GM21447 (cell line): ENCODE data around the gene BICD1.
"Not testable (repeated sequence)": the region's sequence is repeated elsewhere in the genome, so short reads cannot be mapped to it uniquely, and the experiment has no call there.

ENCODE experiments used
- ATAC-seq: cut with Tn5 transposase; IDR thresholded peaks from one replicate; pipeline ENCODE4 v1.9.1; 2021; ENCODE audit not compliant: unreplicated experiment

Gene BICD1

DNA sequence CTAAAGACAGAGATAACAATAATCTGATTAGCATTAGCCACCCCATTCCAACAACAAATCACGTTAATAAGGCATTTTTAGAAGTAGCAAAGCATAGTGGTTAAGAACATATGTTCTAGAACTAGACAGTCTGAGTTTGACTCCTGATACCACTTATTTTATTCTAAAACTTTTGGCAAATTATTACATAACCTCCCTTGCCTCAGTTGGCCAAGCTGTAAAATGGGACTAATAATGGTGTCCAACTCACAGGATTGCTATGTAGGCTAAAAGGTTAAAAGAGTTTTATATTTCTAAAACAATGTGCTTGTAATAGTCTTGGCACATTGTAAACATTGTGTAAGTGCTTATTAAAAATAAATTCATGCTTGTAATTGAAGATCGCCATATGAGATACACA is 168.0 kb downstream of the BICD1 start:
- no peak for ATAC-seq

DNA sequence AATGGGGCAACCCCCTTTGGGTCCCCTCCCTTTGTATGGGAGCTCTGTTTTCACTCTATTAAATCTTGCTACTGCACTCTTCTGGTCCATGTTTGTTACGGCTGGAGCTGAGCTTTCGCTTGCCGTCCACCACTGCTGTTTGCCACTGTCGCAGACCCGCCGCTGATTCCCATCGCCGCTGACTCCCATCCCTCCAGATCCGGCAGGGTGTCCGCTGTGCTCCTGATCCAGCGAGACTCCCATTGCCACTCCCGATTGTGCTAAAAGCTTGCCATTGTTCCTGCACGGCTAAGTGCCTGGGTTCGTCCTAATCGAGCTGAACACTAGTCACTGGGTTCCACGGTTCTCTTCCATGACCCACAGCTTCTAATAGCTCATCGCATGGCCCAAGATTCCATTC is 168.9 kb downstream of the BICD1 start:
- ATAC-seq = not testable (repeated sequence)

DNA sequence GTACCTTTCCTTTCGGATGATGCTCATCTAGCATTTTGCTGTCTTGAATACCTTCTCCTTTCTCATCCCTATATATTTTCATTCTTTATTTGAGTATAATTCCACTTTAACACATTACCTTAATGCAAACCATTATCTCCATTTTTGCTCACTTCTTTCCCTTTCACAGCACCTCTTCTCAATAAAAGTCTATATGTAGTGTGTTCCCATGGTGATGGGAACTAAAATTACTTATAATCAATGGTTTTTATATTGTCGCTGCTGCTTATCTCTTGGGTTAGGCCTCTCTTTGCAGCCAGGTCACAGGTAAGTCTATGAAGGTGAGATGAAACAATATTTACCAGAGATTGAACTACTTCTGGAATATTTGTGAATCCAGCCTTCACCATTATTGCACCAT is 171.1 kb downstream of the BICD1 start:
- no peak for ATAC-seq

DNA sequence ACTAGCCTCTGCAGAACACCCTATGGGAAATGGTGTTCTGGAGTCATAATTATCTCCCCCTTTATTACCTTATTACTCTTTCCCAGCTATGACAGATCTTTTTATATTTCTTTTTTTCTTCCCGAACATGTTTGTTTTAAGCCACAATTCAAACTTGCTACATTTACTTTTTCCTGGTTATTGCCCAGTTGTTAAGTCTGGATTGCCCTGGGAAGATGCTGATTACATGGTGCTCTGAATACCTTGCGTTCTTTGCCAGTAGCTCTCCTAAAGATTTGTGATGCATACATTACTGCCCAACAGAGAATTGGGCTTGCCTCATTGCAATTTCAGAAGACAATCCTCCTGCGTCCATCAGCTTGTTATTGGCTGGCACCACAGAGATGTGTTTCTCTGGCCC is 174.5 kb downstream of the BICD1 start:
- ATAC-seq = no peak

DNA sequence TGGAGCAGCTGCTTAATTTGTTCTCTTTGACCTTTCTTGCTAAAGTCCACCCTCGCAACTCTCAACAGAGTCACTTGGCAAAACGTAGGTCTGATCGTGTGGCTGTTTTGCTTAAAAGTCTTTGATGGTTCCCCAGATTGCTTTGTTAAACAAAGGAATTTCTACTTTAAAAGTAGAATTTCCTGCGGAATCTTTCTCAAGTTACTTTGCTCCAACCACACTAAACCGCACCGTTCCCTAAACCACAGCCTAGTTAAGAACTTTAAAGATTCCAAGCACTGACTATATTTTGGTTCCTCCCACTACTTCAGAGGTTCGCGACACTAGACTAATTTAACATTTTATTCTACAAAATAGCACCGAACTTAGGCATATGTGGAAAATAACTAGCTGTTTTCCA is 177.9 kb downstream of the BICD1 start:
- ATAC-seq = no peak

DNA sequence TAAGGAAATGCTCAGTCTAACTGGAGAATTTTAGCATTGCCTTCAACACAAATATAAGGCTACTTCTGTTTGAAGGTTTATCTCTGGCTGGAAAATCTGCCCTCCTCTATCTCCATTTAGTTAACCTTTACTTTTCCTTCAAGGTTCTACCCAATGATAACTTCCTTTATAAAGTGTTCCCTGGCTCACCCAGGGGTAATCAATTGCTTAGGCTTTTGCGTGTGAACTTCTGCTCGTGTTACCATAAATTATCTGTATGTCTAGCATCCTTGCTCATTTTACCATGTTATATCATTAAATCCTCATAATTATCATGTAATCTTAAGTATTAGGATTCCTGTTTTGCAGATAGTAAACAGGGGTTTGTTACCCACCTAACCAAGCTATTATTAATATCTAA is 178.4 kb downstream of the BICD1 start:
- ATAC-seq = no peak

DNA sequence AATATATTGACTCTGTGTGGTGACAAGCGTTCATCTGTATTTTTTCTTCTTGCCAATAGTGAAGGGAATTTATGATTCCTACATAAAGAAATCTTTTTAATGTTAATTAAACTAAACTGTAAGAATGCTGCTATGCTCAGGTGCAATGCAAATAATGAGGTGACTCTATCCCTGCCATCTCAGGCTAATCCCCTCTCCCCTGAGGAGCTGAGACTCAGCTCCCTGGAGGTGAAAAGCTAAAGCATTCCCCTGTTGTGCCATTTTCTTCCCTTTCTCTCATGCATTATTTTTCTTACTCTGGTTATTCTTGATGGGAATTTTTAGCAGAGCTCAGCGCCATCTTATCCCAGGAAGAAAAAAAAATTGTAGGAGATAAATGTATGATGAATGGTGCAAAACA is 178.8 kb downstream of the BICD1 start:
- ATAC-seq = no peak

DNA sequence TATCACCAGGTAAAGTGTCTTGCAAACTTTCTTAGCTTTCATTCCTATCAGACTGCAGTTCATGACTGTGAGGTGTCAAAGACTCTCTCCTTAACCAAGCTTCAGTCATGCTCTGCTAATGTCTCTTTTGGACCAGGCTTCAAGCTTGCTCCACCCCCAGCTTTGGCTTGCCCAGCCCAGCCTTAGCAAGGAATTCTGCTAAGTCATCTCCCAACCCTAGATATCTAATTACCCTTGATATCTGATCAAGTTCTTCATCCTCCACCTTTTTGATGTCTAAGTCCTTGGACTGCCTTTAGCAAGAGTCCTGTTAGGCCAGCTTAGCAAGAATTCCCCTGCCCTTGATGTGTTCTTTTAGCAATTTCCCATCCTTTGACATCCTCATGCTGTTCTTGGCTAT is 183.8 kb downstream of the BICD1 start:
- no peak for ATAC-seq

DNA sequence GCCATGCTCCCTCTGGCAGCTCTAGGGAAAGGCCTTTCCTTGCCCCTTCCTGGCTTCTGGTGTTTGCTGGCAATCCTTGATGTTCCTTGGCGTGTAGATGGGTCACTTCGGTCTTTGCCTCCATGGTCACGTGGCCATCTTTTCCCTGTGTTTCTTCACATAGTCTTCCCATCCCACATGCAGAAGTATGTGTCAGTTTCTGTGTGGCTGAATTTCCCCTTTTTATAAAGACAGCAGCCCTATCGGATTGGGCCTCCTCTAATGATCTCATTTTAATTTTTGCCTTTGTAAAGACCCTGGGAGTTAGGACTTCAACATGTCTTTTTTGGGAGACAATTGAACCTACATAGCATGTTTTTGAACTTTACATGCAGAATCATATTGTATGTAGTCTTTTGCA is 185.5 kb downstream of the BICD1 start:
- no peak for ATAC-seq

DNA sequence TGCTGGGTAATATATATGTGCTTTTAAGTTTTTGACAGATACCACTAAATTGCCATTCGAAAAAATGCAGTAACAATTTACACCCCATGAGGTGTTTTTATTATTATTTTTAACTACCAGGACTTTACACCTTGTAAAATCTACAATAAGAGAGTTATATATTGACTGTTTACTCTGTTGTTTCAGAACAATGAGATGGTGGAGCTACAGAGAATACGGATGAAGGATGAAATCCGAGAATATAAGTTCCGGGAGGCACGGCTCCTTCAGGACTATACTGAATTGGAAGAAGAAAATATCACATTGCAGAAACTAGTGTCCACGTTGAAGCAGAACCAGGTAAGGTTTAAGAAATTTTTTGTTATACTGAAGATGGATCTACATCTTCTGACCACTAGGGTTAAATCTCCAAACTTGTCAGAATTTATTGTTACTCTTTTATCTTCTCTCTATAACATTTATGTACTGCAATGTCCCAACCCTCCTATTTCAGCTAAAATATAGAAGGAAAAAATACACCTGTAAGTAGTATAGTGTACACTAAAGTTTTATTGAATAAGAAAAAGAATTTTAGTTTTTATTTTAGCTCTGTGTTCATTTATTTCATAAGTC is 187.3 kb downstream of the BICD1 start:
- no peak for ATAC-seq

DNA sequence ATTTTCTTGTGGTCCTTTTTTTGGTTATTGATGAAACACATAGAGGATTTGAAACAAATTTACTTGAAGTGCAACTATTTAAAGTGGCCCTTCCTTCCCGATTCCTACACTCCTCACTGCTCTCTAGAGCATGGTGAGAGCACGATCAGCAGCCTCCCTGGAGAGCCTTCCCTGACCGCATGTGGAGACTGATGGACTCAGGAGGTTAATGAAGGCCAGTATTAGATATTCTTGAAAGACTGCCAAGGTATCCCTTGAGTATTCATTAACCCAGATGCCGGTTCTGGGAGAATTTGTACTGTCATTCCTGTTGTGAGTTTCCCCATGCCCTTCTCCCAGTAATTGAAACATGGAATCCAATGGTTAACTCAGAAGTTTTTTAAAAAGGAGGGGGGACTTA is 189.9 kb downstream of the BICD1 start:
- ATAC-seq = no peak

DNA sequence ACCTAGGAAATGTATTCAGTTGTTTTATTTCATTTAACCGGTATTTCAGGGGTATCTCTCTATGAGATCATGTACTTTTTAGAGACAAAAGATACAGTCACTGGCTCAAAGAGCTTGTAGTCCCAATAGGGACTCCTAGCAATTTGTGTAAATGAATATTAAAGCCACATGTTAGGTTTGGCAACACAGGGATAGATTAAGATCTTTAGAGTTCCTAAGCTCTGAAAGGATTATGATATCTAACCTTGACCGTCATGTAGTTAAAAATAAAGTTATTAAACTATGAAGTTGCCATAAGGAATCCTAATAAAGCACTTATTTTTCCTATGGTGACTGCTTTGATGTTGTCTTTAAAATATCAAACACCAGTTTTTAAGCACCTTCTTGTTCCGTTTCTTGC is 192.3 kb downstream of the BICD1 start:
- ATAC-seq = no peak

DNA sequence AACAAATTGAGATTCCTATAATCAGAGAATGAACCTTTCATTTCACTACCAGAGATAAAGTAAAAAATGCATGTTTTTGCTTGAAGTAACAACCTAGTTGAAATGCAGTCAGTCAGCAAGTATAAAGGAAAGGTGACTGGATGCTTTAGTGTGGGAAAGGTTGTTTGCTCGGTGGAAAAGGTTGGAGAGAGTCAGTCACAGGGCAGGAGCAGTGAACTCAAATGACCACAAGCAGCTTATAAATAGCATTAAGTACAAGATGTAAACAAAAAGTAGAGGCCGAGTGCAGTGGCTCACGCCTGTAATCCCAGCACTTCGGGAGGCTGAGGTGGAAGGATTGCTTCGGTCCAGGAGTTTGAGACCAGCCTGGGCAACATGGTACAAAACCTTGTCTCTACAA is 194.6 kb downstream of the BICD1 start:
- no peak for ATAC-seq

DNA sequence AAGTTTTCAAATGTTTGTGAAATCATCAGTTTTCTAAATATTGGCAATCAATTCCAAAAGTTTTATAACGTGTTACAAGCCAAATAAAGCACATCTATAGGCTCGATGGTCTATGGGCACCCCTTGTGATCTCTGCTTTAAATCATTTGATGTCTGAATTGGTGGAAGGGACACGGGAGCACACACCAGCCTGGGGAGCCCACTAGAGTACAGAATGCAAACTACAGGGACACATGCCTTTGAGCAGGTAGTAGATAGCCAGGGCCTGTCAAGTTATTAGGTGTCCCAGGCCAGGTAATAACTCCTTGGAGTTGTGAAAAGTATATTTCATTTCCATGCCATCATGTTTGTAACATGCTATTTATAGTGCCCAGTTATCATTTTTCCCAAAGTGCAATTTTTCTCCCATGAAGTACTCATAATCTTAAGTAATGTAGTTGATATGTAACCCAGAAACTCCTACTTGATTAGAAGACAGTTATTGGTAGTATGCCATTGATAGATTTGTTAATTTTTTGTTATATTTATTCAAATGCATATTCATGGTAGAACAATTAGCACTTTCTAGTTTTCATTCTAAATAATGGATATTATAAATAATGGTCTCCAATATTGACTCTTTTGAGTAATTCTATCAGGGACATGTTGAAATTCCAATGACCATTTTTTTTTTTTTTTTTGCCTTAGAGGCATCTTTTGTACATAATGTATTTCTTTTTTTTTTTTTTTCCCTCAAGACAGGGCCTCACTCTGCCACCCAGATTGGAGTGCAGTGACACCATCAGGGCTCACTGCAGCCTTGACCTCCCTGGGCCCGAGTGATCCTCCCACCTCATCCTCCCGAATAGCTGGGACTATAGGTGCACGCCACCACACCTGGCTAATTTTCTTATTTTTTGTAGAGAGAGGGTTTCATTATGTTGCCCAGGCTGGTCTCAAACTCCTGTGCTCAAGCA is 195.8 kb downstream of the BICD1 start:
- peak; percentile 90 for ATAC-seq

DNA sequence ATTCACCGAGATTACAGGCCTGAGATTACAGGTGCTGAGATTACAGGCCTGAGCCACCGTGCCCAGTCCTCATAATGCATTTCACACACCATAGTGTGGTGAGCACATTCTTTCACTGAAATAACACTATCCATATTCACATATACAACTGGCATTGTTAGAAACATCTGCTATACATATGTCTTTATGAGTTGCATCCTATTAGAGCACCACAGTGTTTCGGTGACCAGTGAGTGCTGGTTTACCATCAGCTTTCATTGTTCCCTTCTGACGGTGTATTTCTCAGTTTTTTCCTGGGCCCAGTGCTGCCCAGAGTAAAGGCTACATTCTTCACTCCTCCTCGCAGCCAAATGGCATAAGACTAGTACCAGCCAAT is 196.5 kb downstream of the BICD1 start:
- no peak for ATAC-seq

DNA sequence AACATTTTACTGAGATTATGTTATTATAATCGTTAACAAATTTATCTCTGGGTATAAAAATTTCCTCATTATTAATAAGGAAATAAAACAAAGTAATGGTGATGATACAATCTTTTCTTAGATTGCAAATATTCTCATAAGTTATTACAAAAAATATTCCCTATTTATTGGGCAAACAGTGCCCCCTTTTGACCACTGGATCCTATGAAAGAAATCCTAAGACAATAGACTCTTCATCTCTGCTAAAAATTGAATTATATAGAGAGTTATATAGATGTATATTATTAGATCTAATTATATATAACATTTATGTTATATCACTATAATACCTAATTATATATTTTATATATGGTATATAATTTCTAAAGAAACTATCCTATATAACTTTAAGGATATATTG is 198.5 kb downstream of the BICD1 start:
- no peak for ATAC-seq

DNA sequence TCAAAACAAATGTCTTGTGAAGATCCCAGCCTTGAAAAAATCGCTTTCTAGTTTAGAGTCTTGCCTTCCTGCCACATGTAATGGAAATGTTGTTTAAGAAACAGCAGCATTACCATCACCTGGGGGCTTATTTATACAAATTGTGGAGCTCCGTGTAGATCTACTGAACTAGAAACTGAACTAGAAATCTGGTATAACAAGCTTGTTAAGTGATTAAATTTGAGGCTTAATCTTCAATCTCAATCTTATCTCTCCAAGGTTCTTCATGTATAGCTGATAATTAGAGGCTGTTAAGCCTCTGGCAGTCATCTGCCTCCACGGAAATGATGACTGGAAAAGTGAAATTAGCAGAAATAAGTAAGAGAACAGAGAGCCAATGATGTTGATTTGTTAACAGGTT is 200.7 kb downstream of the BICD1 start:
- ATAC-seq = no peak

DNA sequence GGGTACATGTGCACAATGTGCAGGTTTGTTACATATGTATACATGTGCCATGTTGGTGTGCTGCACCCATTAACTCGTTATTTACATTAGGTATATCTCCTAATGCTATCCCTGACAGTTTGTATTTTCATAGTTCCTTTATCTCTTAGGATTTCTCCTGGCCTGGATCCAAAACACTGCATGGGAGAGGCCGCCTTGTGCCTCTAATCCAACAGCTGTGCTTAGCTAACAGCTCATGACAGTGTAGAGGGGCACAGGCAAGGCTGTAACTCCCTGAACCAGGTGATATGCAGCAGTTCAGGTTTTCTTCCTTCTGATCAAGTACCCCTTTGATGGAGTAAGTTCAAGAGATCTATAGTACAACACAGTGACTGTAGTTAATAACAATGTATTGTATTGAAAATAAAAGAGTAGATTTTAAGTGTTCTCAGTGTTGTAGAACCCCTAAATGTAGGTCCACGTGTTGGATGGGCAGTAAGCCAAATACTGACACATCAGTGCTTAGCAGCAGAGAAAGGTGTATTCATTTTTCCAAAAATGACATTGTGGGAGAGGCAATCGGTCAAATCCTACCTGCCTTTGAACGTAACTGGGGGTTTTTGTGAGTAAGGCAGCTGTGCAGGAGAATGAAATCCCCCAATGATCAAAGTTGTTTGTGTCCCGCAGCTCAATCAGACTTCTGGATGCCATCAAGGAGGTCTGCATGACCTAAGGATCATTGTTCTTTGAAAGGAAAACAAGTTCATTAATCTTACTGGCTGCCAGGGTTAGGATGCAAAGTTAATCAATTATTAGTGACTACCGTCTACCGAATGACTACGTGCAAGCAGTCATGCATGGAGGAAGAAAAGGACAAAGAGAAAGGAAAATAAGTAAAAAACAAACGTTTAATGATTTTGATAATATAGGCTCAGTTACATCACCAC is 203.4 kb downstream of the BICD1 start:
- ATAC-seq = no peak

DNA sequence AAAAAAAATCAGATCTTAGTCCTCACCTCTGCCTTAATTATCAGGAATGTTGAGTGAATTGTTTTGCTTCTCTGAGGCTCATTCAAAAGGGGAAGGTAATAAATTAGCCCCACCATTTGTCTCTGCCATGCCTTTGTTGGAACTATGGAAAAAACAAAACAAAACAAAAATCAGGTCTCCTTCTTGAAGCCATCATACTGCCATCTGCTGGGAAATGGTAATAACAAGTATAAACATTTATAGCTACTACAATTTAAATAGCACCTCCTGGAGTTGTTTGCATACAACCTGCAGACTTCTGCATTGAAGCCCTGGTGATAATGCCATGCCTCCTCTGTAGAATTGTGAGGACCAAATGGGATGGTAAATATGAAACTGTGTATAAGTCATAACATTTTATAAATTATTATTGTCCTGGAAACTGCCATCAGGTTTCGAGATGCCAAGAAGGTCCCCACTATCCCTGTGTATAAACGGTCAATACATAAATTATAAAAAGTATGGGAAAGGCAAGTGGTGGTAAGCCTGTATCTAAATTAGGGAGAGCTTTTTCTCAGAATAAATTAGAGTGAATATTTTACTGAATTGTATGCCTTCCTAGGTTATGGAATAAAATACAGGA is 205.5 kb downstream of the BICD1 start:
- no peak for ATAC-seq

DNA sequence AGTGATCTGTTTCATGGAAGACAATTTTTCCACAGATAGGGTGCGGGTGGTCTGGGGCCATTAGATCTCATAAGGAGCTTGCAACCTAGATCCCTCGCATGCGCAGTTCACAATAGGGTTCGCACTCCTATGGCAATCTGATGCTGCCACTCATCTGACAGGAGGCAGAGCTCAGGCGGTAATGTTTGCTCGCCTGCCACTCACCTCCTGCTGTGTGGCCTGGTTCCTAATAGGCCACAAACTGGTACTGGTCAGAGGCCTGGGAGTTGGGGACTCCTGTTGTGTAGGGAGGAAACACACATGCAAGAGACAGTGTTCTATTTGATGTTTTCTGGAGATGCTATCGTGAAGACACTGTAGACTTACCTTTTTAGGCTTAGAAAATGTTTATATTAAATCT is 215.7 kb downstream of the BICD1 start:
- no peak for ATAC-seq

DNA sequence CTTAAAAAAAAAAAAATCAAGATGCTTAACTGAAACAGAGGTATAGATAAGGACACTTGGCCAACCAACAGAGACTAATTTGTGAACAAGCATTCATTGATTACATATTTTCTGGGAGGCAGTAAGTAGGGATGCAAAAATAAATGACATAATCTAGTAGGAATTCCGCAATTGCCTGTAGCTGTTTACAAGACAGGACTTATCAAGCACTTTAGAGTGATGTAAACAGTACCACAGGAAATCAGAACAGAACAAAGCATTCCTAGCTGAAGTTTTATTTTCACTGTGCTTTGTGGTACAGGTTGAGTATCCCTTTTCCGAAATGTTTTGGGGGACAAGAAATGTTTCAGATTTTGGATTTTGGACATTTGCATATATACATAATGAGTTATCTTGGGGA is 224.5 kb downstream of the BICD1 start:
- ATAC-seq = no peak
